Spinal cord (tissue), 10 donors: Measurements from ENCODE around the gene ADK. TPM values are rescaled to one million over a fixed set of nuclear protein-coding genes. Genes with fewer than 3 reads are reported as not detected.
A peak's percentile ranks its signal among the peaks of the same experiment; 100 is the strongest.

Experiments used
- DNase-seq, 6 donors: peaks; one replicate each; pipeline versions ENCODE4 v3.0.0 to v3.0.0-alpha.2; 2013 to 2015; ENCODE audit warnings: low spot score in 6 of 6, low read depth in 4 of 6
- H3K27ac ChIP-seq: one replicate; pipeline ENCODE4 v1.5.1; 2013; ENCODE audit warnings: low read depth, low read length, control low read depth
- H3K27me3 ChIP-seq: one replicate; pipeline ENCODE4 v1.6.1; 2013; ENCODE audit warnings: low read length; ENCODE audit not compliant: control insufficient read depth, insufficient read depth
- H3K36me3 ChIP-seq: one replicate; pipeline ENCODE4 v1.6.1; 2013; ENCODE audit warnings: low read length; ENCODE audit not compliant: control insufficient read depth, insufficient read depth
- H3K4me1 ChIP-seq: one replicate; pipeline ENCODE4 v1.6.1; 2013; ENCODE audit warnings: low read length; ENCODE audit not compliant: control insufficient read depth, insufficient read depth
- H3K4me3 ChIP-seq: one replicate; pipeline ENCODE4 v1.5.1; 2013; ENCODE audit warnings: low read depth, low read length, control low read depth
- H3K9me3 ChIP-seq: one replicate; pipeline ENCODE4 v1.6.1; 2013; ENCODE audit warnings: low read length; ENCODE audit not compliant: control insufficient read depth, insufficient read depth
- WGBS: methylation state at CpG from one replicate; pipeline ENCODE4 v1.1.5; 2013; ENCODE audit warnings: missing lambda C conversion rate; ENCODE audit not compliant: insufficient coverage; 5-methylcytosine and 5-hydroxymethylcytosine counted together
- polyA plus RNA-seq, 2 donors: library from polyadenylated mRNA; unstranded; fragments of 120-200 nt; gene quantifications; one replicate each; pipeline ENCODE4 v1.2.1, GENCODE V29; 2013; ENCODE audit not compliant: insufficient read length in 2 of 2
- total RNA-seq, 2 donors: library from RNA; depleted of rRNA in 1 of 2; stranded (reverse); fragments of 120-200 nt in 1 of 2; fragments of >200 nt in 1 of 2; gene quantifications; one replicate each; pipeline versions ENCODE4 v1.2.3 to v1.2.4, GENCODE V29; 2013 to 2014
- donor health status: healthy.

ADK gene
- total and polyA plus RNA-seq, 4 donors = 46.9 to 58.9 (median 51.1) TPM

DNA sequence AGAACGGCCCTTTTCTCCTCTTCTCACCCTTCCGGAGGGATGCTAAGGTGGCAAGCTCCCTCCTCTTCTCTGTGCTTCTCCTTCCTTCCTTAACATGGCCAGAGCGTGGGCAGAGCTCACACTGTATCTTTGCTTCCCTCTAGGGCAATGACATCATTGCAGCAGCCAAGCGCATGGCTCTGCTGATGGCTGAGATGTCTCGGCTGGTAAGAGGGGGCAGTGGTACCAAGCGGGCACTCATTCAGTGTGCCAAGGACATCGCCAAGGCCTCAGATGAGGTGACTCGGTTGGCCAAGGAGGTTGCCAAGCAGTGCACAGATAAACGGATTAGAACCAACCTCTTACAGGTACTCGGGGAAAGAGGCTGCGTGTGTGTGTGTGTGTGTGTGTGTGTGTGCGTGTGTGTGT lies 37.0 kb upstream of the ADK start:
- DNase-seq = peak in 4 of 6 donors; percentile 13 to 59 (median 38)
- Histone ChIP-seq H3K27ac (peak overlapping the region; percentile 48), H3K4me3 (no peak overlapping the region), H3K27me3 (no peaks in the 10 kb centered on the region), H3K36me3 (peaks cover 45% of the 10 kb centered on the region), H3K4me1 (peaks cover 18% of the 10 kb centered on the region), H3K9me3 (no peaks in the 10 kb centered on the region)
- WGBS = 58% methylated on average over 12 of the region's 12 CpGs

DNA sequence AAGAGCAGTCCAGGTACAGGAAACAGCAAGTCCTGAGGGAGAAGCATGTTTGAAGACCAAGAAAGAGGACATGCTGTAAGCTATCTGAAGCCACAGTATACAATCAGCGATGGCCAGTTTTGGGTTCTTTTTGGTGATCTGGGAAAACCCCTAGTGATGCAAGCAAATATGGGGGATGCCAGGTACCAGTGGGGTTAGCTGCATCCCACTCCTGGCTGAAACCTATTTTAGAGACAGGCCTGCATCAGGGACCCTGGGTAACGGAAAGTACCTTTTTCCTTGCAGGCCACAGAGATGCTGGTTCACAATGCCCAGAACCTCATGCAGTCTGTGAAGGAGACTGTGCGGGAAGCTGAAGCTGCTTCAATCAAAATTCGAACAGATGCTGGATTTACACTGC lies 33.3 kb upstream of the ADK start:
- no peaks in the 10 kb centered on the region for H3K27me3 ChIP-seq
- DNase-seq = no peak
- H3K9me3 ChIP-seq = no peaks in the 10 kb centered on the region
- WGBS = 98% methylated on average over 4 of the region's 4 CpGs
- peaks cover 35% of the 10 kb centered on the region for H3K36me3 ChIP-seq
- peaks cover 13% of the 10 kb centered on the region for H3K4me1 ChIP-seq
- H3K4me3 ChIP-seq = no peak overlapping the region
- H3K27ac ChIP-seq = no peak overlapping the region

DNA sequence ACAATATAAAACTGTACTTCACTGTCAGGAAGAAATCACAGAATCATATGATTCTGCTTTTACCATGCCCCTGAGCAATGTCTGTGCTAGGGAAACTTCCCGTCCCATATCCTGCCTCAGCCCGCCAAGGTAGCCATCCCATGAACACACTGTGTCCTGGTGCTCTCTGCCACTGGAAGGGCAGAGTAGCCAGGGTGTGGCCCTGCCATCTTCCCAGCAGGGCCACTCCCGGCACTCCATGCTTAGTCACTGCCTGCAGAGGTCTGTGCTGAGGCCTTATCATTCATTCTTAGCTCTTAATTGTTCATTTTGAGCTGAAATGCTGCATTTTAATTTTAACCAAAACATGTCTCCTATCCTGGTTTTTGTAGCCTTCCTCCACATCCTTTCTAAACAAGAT lies 32.2 kb upstream of the ADK start:
- Histone ChIP-seq H3K27ac (no peak overlapping the region), H3K4me1 (peaks cover 9% of the 10 kb centered on the region), H3K9me3 (no peaks in the 10 kb centered on the region), H3K4me3 (no peak overlapping the region), H3K36me3 (peaks cover 41% of the 10 kb centered on the region), H3K27me3 (no peaks in the 10 kb centered on the region)
- no peak for DNase-seq
- WGBS = 96% methylated on average over 3 of the region's 3 CpGs

DNA sequence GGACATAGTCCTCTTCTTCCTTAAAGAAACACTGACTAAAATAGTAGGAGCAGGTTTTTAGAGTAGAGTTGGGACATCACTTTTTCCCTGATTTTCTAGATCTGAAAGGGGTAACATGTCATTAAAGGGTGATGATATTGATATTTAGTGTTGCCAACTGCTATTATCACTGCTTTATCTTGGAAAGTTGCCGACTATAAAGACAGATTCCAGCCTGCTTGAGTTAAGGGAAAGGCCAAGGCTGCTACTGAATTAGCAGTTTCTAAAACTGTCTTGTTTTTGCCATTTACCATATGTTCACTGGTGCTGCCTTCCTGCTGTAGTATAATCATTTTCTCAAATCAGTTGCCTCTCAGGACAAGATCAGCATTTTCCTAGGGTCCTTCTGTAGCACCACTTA lies 30.1 kb upstream of the ADK start:
- Histone ChIP-seq H3K4me1 (no peaks in the 10 kb centered on the region), H3K27ac (no peak overlapping the region), H3K27me3 (no peaks in the 10 kb centered on the region), H3K36me3 (peaks cover 33% of the 10 kb centered on the region), H3K4me3 (no peak overlapping the region), H3K9me3 (no peaks in the 10 kb centered on the region)
- peak in 2 of 6 donors; percentile 31 to 59 for DNase-seq
- WGBS = no CpG with 5 or more reads among the region's 1 CpG

DNA sequence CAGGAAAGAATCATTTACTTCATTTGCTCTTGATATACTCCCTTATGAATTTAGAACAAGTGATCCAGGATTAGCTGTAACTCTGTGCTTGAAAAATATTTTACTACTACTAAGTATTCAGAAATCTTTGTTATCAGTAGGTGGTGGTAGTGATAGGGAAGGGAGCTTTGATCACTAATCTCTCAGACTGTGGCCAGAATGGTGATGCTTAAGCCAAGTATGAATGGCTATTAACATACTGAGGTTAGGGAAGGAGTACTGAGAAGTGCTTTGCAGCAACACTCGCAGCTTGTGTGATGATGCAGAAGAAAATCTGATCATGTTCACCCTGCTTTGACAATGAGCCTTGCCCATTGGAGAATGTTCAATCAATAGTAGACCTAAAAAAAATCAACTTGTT lies 29.7 kb upstream of the ADK start:
- no peaks in the 10 kb centered on the region for H3K4me1 ChIP-seq
- no peaks in the 10 kb centered on the region for H3K27me3 ChIP-seq
- no peaks in the 10 kb centered on the region for H3K9me3 ChIP-seq
- no peak overlapping the region for H3K27ac ChIP-seq
- peaks cover 35% of the 10 kb centered on the region for H3K36me3 ChIP-seq
- no peak for DNase-seq
- no peak overlapping the region for H3K4me3 ChIP-seq
- 100% methylated on average over 1 of the region's 1 CpG for WGBS

DNA sequence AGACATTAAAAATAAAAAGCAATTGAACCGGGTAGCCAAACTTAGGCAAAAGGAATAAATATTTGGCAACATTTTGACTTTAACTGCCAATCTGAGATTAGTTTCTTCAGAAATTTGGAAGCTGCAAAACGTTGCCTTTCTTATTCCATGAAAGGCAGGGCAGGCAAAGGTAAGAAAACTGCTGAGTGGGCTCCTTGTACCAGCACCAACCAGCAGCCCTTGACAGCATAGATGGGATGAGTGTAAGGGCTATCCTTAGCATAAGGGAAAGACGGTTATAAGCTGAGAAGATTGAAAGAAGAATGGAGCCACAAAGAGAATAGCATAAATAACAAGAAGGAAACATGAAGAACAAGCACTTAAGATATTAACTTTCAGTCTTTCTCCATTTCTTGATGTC lies 29.0 kb upstream of the ADK start:
- no peak for DNase-seq
- Histone ChIP-seq H3K9me3 (no peaks in the 10 kb centered on the region), H3K27me3 (no peaks in the 10 kb centered on the region), H3K27ac (no peak overlapping the region), H3K4me3 (no peak overlapping the region), H3K4me1 (no peaks in the 10 kb centered on the region), H3K36me3 (peaks cover 35% of the 10 kb centered on the region)
- WGBS = 100% methylated on average over 1 of the region's 3 CpGs

DNA sequence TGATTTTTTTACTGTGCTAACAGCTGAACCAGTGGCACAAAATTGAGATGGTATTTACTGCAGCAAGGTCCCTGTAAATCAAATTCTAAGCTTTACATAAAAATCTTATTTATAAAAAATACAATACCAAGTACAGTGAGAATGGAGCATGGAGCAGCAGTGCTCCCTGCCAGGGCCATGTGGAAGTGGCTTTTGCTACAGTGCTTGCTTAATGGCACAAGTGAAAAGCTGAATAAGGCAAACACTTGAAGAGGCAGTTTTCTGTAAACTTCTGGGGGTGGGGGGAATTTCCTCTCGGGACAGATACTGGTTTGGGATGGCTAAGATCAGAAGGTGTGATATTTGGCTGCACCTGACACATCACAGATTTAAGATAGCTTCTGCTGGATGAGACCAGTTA lies 27.9 kb upstream of the ADK start:
- H3K36me3 ChIP-seq = peaks cover 31% of the 10 kb centered on the region
- no peaks in the 10 kb centered on the region for H3K4me1 ChIP-seq
- 0% methylated on average over 1 of the region's 1 CpG for WGBS
- no peaks in the 10 kb centered on the region for H3K9me3 ChIP-seq
- no peaks in the 10 kb centered on the region for H3K27me3 ChIP-seq
- no peak overlapping the region for H3K4me3 ChIP-seq
- no peak overlapping the region for H3K27ac ChIP-seq
- DNase-seq = no peak

DNA sequence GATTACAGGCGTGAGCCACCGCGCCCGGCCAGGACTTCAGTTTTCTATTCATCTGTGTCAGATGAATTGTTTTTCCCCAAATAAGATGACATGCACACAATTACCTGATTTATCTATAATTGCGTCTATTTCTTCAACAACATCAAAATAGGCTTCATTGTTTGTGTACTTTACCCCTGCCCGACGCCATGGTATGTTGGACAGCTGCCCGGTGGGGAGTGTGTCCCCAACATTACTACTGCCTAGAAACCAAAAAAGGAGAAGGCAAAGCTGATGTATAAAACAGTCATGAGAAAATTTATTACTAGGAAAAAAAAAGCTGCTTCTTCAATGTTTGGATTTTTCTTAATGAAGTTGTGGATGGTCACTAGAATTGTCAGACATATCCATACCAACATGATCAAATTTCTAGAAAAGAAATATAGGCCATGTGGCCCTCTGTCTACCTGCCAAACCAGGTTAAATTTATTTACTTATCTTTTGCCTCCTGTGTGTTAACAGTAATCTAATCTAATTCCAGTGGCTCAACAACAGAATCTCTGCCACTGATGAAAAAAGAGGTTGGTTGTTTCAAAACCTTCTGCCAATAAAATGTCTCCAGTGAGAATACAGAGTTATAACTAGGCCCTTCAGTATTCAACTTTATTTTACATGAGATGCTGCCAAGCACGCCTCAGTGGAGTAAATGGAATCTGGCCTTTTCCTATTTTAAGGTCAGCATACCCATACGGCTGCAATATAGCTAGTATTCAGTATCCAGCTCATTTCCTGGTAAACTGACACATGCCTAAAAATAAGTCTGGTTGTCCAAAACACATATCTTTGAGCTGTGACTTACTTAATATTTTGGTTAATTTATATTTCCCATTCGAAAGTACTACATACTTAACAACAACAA lies 16.8 kb upstream of the ADK start:
- WGBS = 77% methylated on average over 4 of the region's 11 CpGs
- no peaks in the 10 kb centered on the region for H3K4me1 ChIP-seq
- H3K36me3 ChIP-seq = peaks cover 41% of the 10 kb centered on the region
- no peak overlapping the region for H3K4me3 ChIP-seq
- H3K27ac ChIP-seq = no peak overlapping the region
- no peaks in the 10 kb centered on the region for H3K27me3 ChIP-seq
- H3K9me3 ChIP-seq = no peaks in the 10 kb centered on the region
- peak in 1 of 6 donors; percentile 29 for DNase-seq

DNA sequence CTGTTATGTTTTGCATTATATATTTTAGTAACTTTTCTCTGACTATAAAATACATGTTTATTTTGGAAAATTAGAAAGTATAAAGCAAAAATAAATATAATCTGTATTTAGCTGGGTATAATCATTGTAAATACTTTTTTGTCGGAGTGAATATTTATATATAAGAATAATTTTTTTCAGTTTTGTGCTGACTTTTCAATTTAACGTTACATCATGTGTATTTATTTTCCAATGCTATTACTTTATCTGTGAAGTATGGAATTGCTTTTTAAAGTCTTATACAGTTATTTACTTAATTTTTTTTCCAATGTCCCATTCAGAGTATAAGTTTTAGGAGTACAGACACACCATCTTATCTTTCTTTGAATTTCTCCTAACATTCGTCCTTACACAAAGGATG lies 15.6 kb upstream of the ADK start:
- Histone ChIP-seq H3K4me1 (no peaks in the 10 kb centered on the region), H3K27me3 (no peaks in the 10 kb centered on the region), H3K27ac (no peak overlapping the region), H3K36me3 (peaks cover 48% of the 10 kb centered on the region), H3K9me3 (no peaks in the 10 kb centered on the region), H3K4me3 (no peak overlapping the region)
- DNase-seq = no peak
- WGBS = no CpG with 5 or more reads among the region's 3 CpGs

DNA sequence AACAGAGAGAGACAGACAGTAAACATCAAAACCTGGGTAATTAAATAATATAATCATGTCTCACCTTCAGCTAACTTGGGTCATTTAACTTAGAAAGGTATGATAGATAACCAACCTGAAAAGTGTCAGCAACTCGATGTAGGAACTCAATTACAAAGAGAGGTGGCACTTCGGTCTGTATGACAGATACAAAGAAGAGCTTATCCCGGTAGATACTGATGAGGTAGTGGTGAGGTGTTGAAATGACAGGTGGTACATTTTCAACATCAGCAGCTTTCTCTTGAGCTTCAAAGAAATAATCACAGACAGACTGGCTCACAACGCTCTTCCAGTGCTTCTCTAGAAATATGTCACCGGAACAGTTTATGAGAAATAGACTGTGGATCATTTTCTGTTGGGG lies 13.0 kb upstream of the ADK start:
- H3K4me3 ChIP-seq = no peak overlapping the region
- no peak for DNase-seq
- H3K36me3 ChIP-seq = peaks cover 31% of the 10 kb centered on the region
- H3K27ac ChIP-seq = no peak overlapping the region
- no CpG with 5 or more reads among the region's 5 CpGs for WGBS
- H3K4me1 ChIP-seq = no peaks in the 10 kb centered on the region
- no peaks in the 10 kb centered on the region for H3K27me3 ChIP-seq
- H3K9me3 ChIP-seq = no peaks in the 10 kb centered on the region
